PFSK-1 (cell line): ENCODE data around the gene RBP5.

Source experiments
- FOXP2 ChIP-seq: optimal IDR thresholded peaks from 2 replicates; pipeline ENCODE3; 2011; ENCODE audit warnings: borderline replicate concordance, control low read depth, inconsistent platforms; ENCODE audit not compliant: insufficient read depth; ENCODE audit errors: extremely low read length, extremely low read depth
- POLR2AphosphoS5 ChIP-seq: IDR thresholded peaks from 2 replicates; pipeline ENCODE4 v1.6.1; 2012; ENCODE audit warnings: low read depth, mild to moderate bottlenecking, control low read depth, low read length, moderate library complexity
- REST ChIP-seq, 2 experiments: IDR thresholded peaks; 2 replicates each; pipeline versions ENCODE4 v1.6.1 to v1.8.0; 2011 to 2012; ENCODE audit warnings: low read depth in 2 of 2, low read length in 2 of 2, control low read depth in 1 of 2, inconsistent platforms in 1 of 2, mild to moderate bottlenecking in 1 of 2, moderate library complexity in 1 of 2; ENCODE audit not compliant: insufficient read depth in 1 of 2
- SIN3A ChIP-seq: IDR thresholded peaks from 2 replicates; pipeline ENCODE4 v1.6.1; 2012; ENCODE audit warnings: mild to moderate bottlenecking, low read length, moderate library complexity, borderline replicate concordance; ENCODE audit not compliant: insufficient read depth
- TAF1 ChIP-seq: IDR thresholded peaks from 2 replicates; pipeline ENCODE4 v1.6.1; 2012; ENCODE audit warnings: low read length, control low read depth, borderline replicate concordance; ENCODE audit not compliant: insufficient read depth

The RBP5 gene

GRCh38 chr12:7101694-7102131, 27.0 kb downstream of the RBP5 start:
- TF ChIP-seq SIN3A, result no peak
- no peak for TF ChIP-seq TAF1
- TF ChIP-seq REST (IDR thresholded peaks at IDR 0.05; ENCODE audit: insufficient read depth in 1 of 2, low read depth in 2 of 2, low read length in 2 of 2), result no peak
- TF ChIP-seq POLR2AphosphoS5, result no peak
- TF ChIP-seq FOXP2, result no peak

- TF ChIP-seq REST (IDR thresholded peaks at IDR 0.05; ENCODE audit: insufficient read depth in 1 of 2, low read depth in 2 of 2, low read length in 2 of 2) (no peak), POLR2AphosphoS5 (no peak), SIN3A (no peak), TAF1 (no peak), FOXP2 (no peak)
Measured at GRCh38 chr12:7101047-7101693, 27.5 kb downstream of the RBP5 start.

- no peak for TF ChIP-seq TAF1
- TF ChIP-seq POLR2AphosphoS5, result no peak
- TF ChIP-seq REST (IDR thresholded peaks at IDR 0.05; ENCODE audit: insufficient read depth in 1 of 2, low read depth in 2 of 2, low read length in 2 of 2), result no peak
- TF ChIP-seq FOXP2, result no peak
- TF ChIP-seq SIN3A, result no peak
Measured at GRCh38 chr12:7100239-7100638, 28.4 kb downstream of the RBP5 start.

GRCh38 chr12:7099290-7099996, 29.2 kb downstream of the RBP5 start:
- TF ChIP-seq TAF1, result no peak
- no peak for TF ChIP-seq FOXP2
- TF ChIP-seq POLR2AphosphoS5, result no peak
- TF ChIP-seq SIN3A, result no peak
- TF ChIP-seq REST (IDR thresholded peaks at IDR 0.05; ENCODE audit: insufficient read depth in 1 of 2, low read depth in 2 of 2, low read length in 2 of 2), result no peak
